ENCODE measurements around the gene SUDS3. TPM values are rescaled to one million over a fixed set of nuclear protein-coding genes. Genes with fewer than 3 reads are reported as not detected.

SUDS3 gene
- total and polyA plus RNA-seq, 4 donors: 6.7 to 22.8 (median 12.3) TPM

DNA sequence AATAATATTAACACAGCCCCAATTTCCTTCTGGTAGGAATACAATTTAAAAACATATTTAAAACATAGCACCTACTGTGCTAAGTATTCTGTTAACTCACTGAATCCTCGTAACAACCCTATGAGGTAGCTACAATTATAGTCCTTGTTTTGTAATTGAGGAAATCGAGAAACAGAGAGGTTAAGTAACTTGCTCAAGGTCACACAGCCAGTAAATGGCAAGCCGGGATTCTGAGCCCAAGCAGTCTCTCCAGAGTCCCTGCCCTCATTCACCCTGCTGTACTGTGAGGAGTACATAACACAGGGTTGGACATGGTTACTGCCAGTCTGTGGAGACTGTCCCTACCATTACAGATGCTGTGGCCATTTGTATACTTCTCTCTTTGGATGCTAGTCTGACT, 44.3 kb downstream of the SUDS3 start:
- H3K27me3 ChIP-seq (ENCODE audit: control insufficient read depth in 4 of 4, insufficient read depth in 4 of 4, low read length in 3 of 4): no peaks in the 10 kb centered on the region
- no peaks in the 10 kb centered on the region for H3K9me3 ChIP-seq (ENCODE audit: control insufficient read depth in 4 of 4, low read length in 3 of 4)
- no peak overlapping the region for H3K9ac ChIP-seq (ENCODE audit: low read depth in 1 of 2, low read length in 2 of 2)
- WGBS: 91% methylated on average over 3 of the region's 3 CpGs
- TF ChIP-seq NR2F2 (IDR thresholded peaks at IDR 0.05) (no peak), CTCF (IDR thresholded peaks at IDR 0.05; ENCODE audit: low read depth, low read length, missing input control) (no peak), EGR1 (IDR thresholded peaks at IDR 0.05; ENCODE audit: low read depth in 2 of 2) (no peak), SP1 (IDR thresholded peaks at IDR 0.05) (no peak), MAX (IDR thresholded peaks at IDR 0.05) (no peak), YY1 (IDR thresholded peaks at IDR 0.05) (no peak), JUND (IDR thresholded peaks at IDR 0.05) (no peak), ATF3 (IDR thresholded peaks at IDR 0.05) (no peak), RXRA (IDR thresholded peaks at IDR 0.05) (no peak), FOXA2 (IDR thresholded peaks at IDR 0.05) (no peak), TAF1 (conservative IDR thresholded peaks at IDR 0.05) (no peak), HNF4A (conservative IDR thresholded peaks at IDR 0.05) (no peak), GABPA (IDR thresholded peaks at IDR 0.05 in 1 of 2, conservative IDR thresholded peaks at IDR 0.05 in 1 of 2) (no peak), RAD21 (IDR thresholded peaks at IDR 0.05) (no peak), REST (IDR thresholded peaks at IDR 0.05) (no peak)
- TF ChIP-seq, protein P1, sequence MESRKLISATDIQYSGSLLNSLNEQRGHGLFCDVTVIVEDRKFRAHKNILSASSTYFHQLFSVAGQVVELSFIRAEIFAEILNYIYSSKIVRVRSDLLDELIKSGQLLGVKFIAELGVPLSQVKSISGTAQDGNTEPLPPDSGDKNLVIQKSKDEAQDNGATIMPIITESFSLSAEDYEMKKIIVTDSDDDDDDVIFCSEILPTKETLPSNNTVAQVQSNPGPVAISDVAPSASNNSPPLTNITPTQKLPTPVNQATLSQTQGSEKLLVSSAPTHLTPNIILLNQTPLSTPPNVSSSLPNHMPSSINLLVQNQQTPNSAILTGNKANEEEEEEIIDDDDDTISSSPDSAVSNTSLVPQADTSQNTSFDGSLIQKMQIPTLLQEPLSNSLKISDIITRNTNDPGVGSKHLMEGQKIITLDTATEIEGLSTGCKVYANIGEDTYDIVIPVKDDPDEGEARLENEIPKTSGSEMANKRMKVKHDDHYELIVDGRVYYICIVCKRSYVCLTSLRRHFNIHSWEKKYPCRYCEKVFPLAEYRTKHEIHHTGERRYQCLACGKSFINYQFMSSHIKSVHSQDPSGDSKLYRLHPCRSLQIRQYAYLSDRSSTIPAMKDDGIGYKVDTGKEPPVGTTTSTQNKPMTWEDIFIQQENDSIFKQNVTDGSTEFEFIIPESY (IDR thresholded peaks at IDR 0.05): no peak
- H3K4me1 ChIP-seq (ENCODE audit: control insufficient read depth in 4 of 4, insufficient read depth in 4 of 4, low read length in 3 of 4): no peaks in the 10 kb centered on the region
- no peak overlapping the region for H3K4me3 ChIP-seq (ENCODE audit: low read depth in 1 of 3, low read length in 3 of 3)
- H3K27ac ChIP-seq (ENCODE audit: low read depth in 1 of 2, low read length in 2 of 2): no peak overlapping the region
- peaks cover 0 to 11% (median 6%) of the 10 kb centered on the region in 4 donors for H3K36me3 ChIP-seq (ENCODE audit: control insufficient read depth in 4 of 4, insufficient read depth in 3 of 4, low read depth in 1 of 4, low read length in 3 of 4)
- no peak for DNase-seq (ENCODE audit: low spot score)

DNA sequence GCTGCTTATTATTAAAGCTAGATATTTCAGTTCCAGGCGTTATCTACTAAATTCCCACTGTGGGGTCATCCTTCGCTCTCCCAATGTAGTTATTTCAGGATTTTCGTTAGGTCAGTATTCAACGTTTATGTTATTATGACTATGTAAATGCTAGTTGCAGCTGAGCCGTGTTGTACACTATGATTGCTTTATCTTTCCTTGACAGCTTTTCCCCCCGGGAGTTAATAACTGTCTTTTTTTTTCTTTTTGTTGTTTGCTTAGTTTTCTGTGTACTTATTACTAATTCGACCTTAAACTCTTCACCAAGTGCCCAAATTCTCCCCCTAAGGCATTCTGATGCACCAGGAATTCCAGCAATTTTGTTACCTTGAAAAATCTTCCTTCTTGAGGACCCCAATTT, 48.5 kb downstream of the SUDS3 start:
- H3K9me3 ChIP-seq (ENCODE audit: control insufficient read depth in 4 of 4, low read length in 3 of 4): no peaks in the 10 kb centered on the region
- H3K27me3 ChIP-seq (ENCODE audit: control insufficient read depth in 4 of 4, insufficient read depth in 4 of 4, low read length in 3 of 4): no peaks in the 10 kb centered on the region
- TF ChIP-seq REST (IDR thresholded peaks at IDR 0.05) (no peak), EGR1 (IDR thresholded peaks at IDR 0.05; ENCODE audit: low read depth in 2 of 2) (no peak), FOXA1 (IDR thresholded peaks at IDR 0.05) (no peak), SP1 (IDR thresholded peaks at IDR 0.05) (no peak), HNF4G (IDR thresholded peaks at IDR 0.05) (no peak)
- WGBS: 78% methylated on average over 7 of the region's 7 CpGs
- H3K27ac ChIP-seq (ENCODE audit: low read depth in 1 of 2, low read length in 2 of 2): no peak overlapping the region
- H3K9ac ChIP-seq (ENCODE audit: low read depth in 1 of 2, low read length in 2 of 2): no peak overlapping the region
- no peaks in the 10 kb centered on the region for H3K4me1 ChIP-seq (ENCODE audit: control insufficient read depth in 4 of 4, insufficient read depth in 4 of 4, low read length in 3 of 4)
- DNase-seq (ENCODE audit: low spot score): no peak
- H3K4me3 ChIP-seq (ENCODE audit: low read depth in 1 of 3, low read length in 3 of 3): no peak overlapping the region
- no peaks in the 10 kb centered on the region for H3K36me3 ChIP-seq (ENCODE audit: control insufficient read depth in 4 of 4, insufficient read depth in 3 of 4, low read depth in 1 of 4, low read length in 3 of 4)
